Measurements from ENCODE around the gene SCMH1. TPM values are rescaled to one million over a fixed set of nuclear protein-coding genes. Genes with fewer than 3 reads are reported as not detected.

SCMH1 gene
- total and polyA plus RNA-seq, 4 donors: 6.6 to 12.8 (median 10.5) TPM

GRCh38 chr1:41103766-41104165, 138.3 kb downstream of the SCMH1 start (continued):
- TF ChIP-seq REST (IDR thresholded peaks at IDR 0.05): no peak
- no peak for TF ChIP-seq TAF1 (conservative IDR thresholded peaks at IDR 0.05)

GRCh38 chr1:41102653-41103052, 139.5 kb downstream of the SCMH1 start:
- 54% methylated on average over 1 of the region's 1 CpG for WGBS
- DNase-seq (ENCODE audit: low spot score): no peak
- Histone ChIP-seq H3K9me3 (ENCODE audit: control insufficient read depth in 4 of 4, low read length in 3 of 4) (no peaks in the 10 kb centered on the region), H3K4me3 (ENCODE audit: low read depth in 1 of 3, low read length in 3 of 3) (no peak overlapping the region), H3K36me3 (ENCODE audit: control insufficient read depth in 4 of 4, insufficient read depth in 3 of 4, low read depth in 1 of 4, low read length in 3 of 4) (no peaks in the 10 kb centered on the region), H3K4me1 (ENCODE audit: control insufficient read depth in 4 of 4, insufficient read depth in 4 of 4, low read length in 3 of 4) (peaks cover 5 to 14% (median 12%) of the 10 kb centered on the region in 4 donors), H3K27ac (ENCODE audit: low read depth in 1 of 2, low read length in 2 of 2) (peak overlapping the region; percentile 27 to 72), H3K27me3 (ENCODE audit: control insufficient read depth in 4 of 4, insufficient read depth in 4 of 4, low read length in 3 of 4) (no peaks in the 10 kb centered on the region), H3K9ac (ENCODE audit: low read depth in 1 of 2, low read length in 2 of 2) (peak overlapping the region in 1 of 2 donors; percentile 53)
- TF ChIP-seq HNF4A (conservative IDR thresholded peaks at IDR 0.05) (no peak), HNF4G (IDR thresholded peaks at IDR 0.05) (no peak), GABPA (IDR thresholded peaks at IDR 0.05 in 1 of 2, conservative IDR thresholded peaks at IDR 0.05 in 1 of 2) (no peak), FOXA2 (IDR thresholded peaks at IDR 0.05) (no peak), RAD21 (IDR thresholded peaks at IDR 0.05) (no peak), ZBTB33 (IDR thresholded peaks at IDR 0.05) (no peak), NR2F2 (IDR thresholded peaks at IDR 0.05) (no peak), CTCF (IDR thresholded peaks at IDR 0.05; ENCODE audit: low read depth, low read length, missing input control) (no peak), MAX (IDR thresholded peaks at IDR 0.05) (no peak), YY1 (IDR thresholded peaks at IDR 0.05) (no peak), RXRA (IDR thresholded peaks at IDR 0.05) (no peak), REST (IDR thresholded peaks at IDR 0.05) (no peak), EGR1 (IDR thresholded peaks at IDR 0.05; ENCODE audit: low read depth in 2 of 2) (no peak), FOXA1 (IDR thresholded peaks at IDR 0.05) (no peak)
